HG03342 (cell line): ENCODE data around the gene INO80B.
"Not testable (repeated sequence)": the region's sequence is repeated elsewhere in the genome, so short reads cannot be mapped to it uniquely, and the experiment has no call there.

Experiments
- ATAC-seq: cut with Tn5 transposase; IDR thresholded peaks from one replicate; pipeline ENCODE4 v1.9.1; 2021; ENCODE audit warnings: mild to moderate bottlenecking, moderate library complexity; ENCODE audit not compliant: unreplicated experiment

INO80B gene

DNA sequence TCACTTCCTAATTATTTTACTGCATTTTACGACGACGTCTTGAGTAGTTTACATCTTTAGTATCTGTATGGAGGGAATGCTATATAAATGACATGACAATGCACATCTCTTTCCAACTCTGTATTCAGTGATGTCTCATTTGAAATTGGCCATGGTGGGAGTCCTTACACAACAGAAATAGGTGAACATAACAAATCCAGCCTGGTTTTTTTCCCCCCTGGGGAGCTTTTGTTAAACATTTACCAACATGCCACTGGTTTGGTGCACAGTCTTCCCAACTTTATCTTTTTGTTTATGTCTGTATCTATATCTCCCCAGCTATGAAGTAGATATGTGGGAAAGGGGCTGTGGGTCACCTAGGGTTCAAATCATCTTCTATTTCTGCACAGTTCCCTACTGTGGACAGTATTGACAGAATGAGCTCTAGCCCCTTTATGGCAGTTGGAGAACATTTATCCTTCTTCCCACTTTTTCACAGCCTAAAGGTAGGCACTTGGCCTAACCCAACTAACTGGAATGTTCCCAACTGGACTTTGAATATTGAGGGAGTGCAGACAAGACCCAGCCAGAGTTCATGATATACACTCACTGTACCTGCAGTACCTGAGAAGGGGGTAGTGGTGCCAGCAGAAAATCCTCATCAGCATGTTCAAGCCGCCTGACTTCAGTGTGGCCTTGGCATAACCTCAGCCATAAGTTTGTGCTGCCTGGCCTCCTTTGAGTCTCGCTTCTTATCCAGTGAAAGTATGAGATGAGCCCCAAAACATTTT, 7.5 kb upstream of the INO80B start:
- ATAC-seq = no peak

- ATAC-seq = no peak
Measured at GRCh38 chr2:74448771-74449170, 6.1 kb upstream of the INO80B start.

- no peak for ATAC-seq
Measured at GRCh38 chr2:74450570-74451190, 4.2 kb upstream of the INO80B start.

DNA sequence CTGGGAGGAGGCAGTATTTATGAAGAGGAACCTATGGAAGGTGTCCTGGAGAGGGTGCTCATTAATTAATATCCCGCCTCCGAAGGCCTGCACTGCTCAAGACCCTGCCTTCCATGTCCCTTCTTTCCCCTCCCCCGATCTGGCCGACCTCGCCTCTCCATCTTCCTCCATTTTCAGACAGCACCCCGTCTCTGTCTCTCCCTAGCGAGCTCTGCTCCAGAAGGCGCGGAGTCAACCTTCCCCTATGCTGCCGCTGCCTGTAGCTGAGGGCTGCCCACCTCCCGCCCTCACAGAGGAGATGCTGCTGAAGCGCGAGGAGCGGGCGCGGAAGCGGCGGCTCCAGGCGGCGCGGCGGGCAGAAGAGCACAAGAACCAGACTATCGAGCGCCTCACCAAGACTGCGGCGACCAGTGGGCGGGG, 2.3 kb downstream of the INO80B start:
- ATAC-seq = no peak

DNA sequence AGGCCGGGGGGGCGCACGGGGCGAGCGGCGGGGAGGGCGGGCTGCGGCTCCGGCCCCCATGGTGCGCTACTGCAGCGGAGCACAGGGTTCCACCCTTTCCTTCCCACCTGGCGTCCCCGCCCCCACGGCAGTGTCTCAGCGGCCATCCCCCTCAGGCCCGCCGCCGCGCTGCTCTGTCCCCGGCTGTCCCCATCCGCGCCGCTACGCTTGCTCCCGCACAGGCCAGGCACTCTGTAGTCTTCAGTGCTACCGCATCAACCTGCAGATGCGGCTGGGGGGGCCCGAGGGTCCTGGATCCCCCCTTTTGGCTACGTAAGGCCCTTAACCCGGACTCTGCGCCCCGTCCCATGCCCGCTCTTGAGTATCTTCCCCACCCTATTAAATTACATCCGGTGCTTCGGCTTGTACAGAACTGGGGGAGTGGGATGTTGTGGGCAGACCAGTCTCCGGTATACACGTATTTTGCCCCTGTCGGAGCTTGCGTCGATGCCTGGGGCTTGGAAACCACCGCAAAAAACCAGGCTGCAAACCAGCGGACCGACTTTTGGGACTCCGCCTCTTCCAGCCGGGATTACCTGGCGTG, 2.8 kb downstream of the INO80B start:
- peak; percentile 26 for ATAC-seq

DNA sequence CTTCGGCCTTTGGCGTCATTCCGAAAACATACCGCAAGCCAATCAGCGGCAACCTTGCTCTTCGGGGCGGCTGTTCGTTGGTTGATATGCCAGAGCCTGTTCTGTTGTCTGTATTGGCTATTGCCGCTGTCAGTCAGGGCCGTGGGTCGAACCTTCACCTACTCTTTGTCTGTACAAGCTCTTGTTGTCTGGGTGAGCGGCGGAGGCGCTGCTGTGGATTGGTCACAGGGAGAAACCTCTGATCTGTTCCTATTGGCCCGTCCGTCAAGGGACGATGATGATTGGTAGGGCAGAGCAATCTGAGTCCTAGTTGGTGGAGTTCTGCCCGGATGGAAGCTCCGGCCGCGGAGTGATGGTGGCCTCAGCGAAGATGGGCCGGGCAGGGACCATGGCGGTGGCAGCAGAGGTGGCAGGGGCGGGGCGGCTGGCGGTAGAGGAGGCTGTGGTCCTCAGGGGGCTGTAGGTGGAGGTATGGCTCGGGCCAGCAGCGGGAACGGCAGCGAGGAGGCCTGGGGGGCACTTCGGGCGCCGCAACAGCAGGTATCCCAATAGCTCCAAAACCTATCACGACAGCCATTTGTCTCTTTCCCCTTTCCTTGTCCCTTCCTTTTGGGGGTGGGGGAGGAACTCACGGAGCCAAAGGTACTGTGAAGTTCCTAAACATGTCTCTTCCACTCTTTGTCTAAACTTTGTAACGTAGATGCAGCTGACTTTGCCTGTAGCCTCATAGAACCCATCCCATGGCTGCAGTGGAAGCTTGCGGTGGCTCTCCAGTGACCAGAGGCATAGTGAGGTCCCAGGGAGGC, 3.4 kb downstream of the INO80B start, which contains the start of gene WBP1:
TSS of gene WBP1 (plus strand) at position 307 of the 806 bp plus-strand sequence. CDS start at position 472, 165 bp downstream.
- ATAC-seq = peak; percentile 83

GRCh38 chr2:74458938-74459363, 4.1 kb downstream of the INO80B start:
- ATAC-seq = no peak

GRCh38 chr2:74459503-74460118, 4.7 kb downstream of the INO80B start:
- not testable (repeated sequence) for ATAC-seq

GRCh38 chr2:74460187-74460586, 5.3 kb downstream of the INO80B start:
- ATAC-seq = not testable (repeated sequence)

DNA sequence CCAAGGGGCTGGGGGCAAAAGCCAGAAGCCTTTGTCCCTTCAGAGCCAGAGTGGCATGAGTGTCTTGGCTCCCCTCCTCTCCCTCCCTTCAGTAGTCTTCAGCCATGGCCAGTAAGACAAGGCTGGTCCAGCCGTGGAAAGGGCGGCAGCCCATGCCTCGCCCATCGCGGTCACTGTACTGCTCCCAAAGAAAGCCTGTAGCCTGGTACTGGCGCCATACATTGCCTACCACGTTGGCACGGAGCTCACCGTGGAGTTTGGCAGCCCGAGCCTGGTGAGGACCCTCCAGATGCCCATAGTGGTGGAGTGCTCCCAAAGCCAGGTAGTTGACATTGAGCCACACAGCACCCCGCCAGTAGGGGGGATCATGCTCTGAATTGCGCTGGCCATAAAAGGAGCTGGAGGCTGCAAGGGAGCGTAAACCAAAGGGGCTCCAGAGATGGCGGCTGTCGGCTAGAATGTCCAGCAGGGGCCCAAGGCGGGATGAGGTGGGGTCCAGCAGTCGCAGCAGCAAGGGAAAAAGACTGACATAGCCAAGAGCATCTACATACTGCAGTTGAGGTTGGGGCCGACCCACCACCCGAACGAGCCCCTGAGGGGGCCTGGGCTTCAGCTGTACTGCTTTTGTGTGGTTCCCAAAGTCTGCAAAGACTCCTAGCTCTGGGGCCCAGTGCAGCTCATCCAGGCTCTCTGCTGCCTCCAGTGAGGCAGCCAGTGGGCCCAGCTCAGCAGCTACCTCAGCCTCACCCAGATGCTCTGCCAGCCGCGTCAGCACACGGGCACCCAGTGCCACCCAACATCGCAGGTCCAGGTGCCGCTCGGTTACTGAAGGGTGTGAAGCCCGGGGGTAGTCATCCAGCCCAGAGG, 6.5 kb downstream of the INO80B start:
- no peak for ATAC-seq

- no peak for ATAC-seq
Measured at GRCh38 chr2:74462054-74462785, 7.3 kb downstream of the INO80B start.

DNA sequence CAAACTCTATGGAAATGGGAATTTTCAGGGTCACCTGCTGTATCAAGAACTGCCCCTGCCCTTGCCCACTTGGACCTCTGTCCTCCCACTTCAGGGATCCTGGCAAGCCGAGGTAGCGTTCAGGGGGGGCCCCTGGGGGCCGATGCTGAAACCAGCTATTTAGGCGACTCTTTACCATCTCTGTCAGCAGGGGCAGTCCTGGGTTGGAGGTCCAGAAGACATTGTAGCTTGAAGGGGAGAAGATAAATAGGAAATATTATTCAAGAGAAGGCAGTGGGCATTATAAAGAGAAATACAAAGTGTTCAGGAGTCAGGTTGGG, 7.9 kb downstream of the INO80B start:
- ATAC-seq = no peak

GRCh38 chr2:74464406-74464805, 9.5 kb downstream of the INO80B start:
- no peak for ATAC-seq

DNA sequence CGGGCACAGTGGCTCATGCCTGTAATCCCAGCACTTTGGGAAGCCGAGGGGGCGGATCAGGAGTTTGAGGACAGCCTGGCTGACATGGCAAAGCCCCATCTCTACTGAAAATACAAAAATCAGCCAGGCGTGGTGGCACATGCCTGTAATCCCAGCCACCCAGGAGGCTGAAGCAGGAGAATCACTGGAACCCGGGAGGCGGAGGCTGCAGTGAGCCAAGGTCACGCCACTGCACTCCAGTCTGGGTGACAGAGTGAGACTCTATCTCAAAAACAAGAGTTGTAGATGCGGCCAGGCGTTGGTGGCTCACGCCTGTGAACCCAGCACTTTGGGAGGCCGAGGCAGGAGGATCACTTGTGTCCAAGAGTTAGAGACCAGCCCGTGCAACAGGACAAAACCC, 15.9 kb downstream of the INO80B start:
- not testable (repeated sequence) for ATAC-seq

GRCh38 chr2:74471332-74472065, 16.6 kb downstream of the INO80B start:
- no peak for ATAC-seq

GRCh38 chr2:74472086-74472944, 17.4 kb downstream of the INO80B start, which contains the start of gene MRPL53:
Gene MRPL53 (minus strand): TSS chr2:74472680. CDS start chr2:74472660, 20 bp downstream.
- peak; percentile 81 for ATAC-seq

DNA sequence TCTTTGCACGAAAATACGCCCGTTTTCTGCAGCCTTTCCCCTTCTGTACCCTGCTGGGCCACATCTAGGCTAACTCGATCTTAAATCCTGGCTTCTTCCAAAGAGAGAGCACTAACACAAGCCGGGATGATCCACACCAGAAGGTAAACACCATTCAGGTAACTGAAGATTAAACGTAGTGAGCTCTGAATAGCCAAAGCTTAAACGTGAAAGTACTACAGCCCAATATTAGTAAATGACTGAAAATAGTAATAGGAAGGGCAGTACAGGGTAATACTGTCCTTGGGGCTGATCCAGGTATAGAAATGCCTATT, 18.0 kb downstream of the INO80B start:
- no peak for ATAC-seq

- no peak for ATAC-seq
Measured at GRCh38 chr2:74474481-74474880, 19.6 kb downstream of the INO80B start.
